Mammary epithelial cell (primary cell): ENCODE measurements around the gene DTHD1.

Experiments used
- CTCF ChIP-seq, 2 donors: IDR thresholded peaks in 1 of 2; conservative IDR thresholded peaks in 1 of 2; 2 replicates each; pipeline ENCODE4 v1.5.1; 2011 to 2012; ENCODE audit warnings: inconsistent platforms in 2 of 2, low read length in 2 of 2, mild to moderate bottlenecking in 2 of 2, control low read depth in 1 of 2, low read depth in 1 of 2; ENCODE audit not compliant: insufficient read depth in 1 of 2; ENCODE audit errors: extremely low read depth in 1 of 2
- EZH2 ChIP-seq: IDR thresholded peaks from 2 replicates; pipeline ENCODE4 v1.6.1; 2012; ENCODE audit warnings: low read length, inconsistent platforms, borderline replicate concordance

- TF ChIP-seq CTCF (conservative IDR thresholded peaks at IDR 0.05 in 1 of 2, IDR thresholded peaks at IDR 0.05 in 1 of 2; ENCODE audit: extremely low read depth in 1 of 2, insufficient read depth in 1 of 2, low read depth in 1 of 2, low read length in 2 of 2) (no peak), EZH2 (no peak)
These were observed 36.3 kb downstream of the DTHD1 start for GRCh38 chr4:36317721-36318120.
